Thyroid gland (tissue), 4 donors: ENCODE measurements around the gene PHKA1.

Experiments
- CTCF ChIP-seq, 6 experiments: fragments of 200-600 bp in 3 of 6; fragments of 450-650 bp in 3 of 6; sonication (generic) in 3 of 6; IDR thresholded peaks; one replicate each; pipeline ENCODE4 v1.5.1; 2016 to 2019; ENCODE audit warnings: antibody characterized with exemption in 6 of 6, mild to moderate bottlenecking in 2 of 6, inconsistent platforms in 1 of 6, moderate library complexity in 1 of 6
- POLR2A ChIP-seq, 2 donors: fragments of 450-650 bp; IDR thresholded peaks; one replicate each; pipeline ENCODE4 v1.6.1; 2017; ENCODE audit warnings: antibody characterized with exemption in 2 of 2, mild to moderate bottlenecking in 2 of 2, moderate library complexity in 1 of 2

GRCh38 chrX:72568406-72569092 is 145.6 kb downstream of the PHKA1 start:
- no peak for TF ChIP-seq POLR2A (IDR thresholded peaks at IDR 0.05)
- no peak for TF ChIP-seq CTCF (IDR thresholded peaks at IDR 0.05)
